ENCODE results near the gene ANXA9.

DNA sequence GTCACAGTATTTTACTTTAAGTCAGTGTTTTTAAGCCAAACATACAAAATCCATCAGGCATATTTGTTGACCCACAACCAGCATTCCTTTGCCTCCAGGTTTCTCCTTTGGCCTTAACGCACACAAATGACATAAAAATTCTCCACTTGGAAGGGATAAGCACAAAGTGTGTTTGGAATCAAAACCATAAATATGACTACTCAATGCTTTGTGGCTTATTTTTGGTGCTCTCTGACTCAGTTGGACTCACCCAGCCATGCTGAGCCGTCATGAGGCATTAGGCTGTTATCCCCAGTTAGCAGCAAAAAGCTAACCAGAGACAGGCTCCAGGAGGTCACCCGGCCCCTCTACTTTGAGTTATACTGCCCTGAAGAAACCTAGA lies 27.1 kb downstream of the ANXA9 start:
- TF ChIP-seq, protein P1, sequence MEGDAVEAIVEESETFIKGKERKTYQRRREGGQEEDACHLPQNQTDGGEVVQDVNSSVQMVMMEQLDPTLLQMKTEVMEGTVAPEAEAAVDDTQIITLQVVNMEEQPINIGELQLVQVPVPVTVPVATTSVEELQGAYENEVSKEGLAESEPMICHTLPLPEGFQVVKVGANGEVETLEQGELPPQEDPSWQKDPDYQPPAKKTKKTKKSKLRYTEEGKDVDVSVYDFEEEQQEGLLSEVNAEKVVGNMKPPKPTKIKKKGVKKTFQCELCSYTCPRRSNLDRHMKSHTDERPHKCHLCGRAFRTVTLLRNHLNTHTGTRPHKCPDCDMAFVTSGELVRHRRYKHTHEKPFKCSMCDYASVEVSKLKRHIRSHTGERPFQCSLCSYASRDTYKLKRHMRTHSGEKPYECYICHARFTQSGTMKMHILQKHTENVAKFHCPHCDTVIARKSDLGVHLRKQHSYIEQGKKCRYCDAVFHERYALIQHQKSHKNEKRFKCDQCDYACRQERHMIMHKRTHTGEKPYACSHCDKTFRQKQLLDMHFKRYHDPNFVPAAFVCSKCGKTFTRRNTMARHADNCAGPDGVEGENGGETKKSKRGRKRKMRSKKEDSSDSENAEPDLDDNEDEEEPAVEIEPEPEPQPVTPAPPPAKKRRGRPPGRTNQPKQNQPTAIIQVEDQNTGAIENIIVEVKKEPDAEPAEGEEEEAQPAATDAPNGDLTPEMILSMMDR (IDR thresholded peaks at IDR 0.05; ENCODE audit: low read depth, low read length), result no peak
- TF ChIP-seq EZH2phosphoT487 (IDR thresholded peaks at IDR 0.05; ENCODE audit: low read depth), result no peak

Data from OCI-LY3 (cell line).